Stromal cell of bone marrow (primary cell): Measurements from ENCODE around the gene DLEC1.

Source experiments
- DNase-seq: peaks from one replicate; pipeline ENCODE4 v3.0.0-alpha.2; 2012; ENCODE audit warnings: low read depth

DLEC1 gene

DNA sequence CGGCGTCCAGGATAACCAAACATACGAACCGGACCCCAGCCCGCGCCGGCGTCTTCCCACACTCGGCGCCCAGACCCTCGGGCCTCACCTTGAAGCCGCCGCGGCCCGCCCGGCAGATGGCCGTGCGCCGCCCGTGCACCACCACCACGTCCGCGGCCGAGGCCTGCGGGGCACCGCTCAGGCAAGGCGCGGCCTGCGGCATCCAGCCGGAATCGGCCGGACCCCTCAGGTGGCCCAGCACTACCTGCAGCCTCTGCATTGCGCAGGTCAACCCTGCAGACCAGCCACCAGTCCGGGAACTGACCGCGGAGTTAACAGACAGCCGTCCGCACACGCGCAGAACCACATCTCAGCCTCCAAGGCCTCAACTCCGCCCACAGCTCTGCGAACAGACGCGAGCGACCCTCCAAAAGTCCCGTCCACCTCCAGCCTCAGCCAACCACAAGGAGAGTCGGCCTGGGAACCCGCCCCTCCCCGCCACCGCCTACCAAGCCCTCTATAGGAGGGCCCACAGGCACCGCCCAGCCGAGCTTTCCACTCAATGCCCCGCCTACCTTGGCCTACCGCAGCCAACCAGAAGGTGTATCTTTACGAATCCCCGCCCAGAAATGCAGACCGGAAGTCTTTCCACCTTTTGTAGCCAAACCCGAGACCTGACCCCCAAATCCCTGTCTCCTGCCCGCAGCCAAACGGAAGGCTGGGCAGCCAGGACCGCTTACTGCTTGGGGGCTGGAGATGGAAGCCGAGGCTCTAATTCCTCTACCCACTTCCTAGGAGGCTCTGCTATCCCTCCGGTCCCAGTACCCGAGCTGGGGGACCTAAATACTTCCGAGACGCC is 98.0 kb downstream of the DLEC1 start, which contains the start of gene ACAA1:
Gene ACAA1 (minus strand): TSS at position 351 of the 838 bp plus-strand sequence. CDS start 92 bp downstream, at position 259.
- DNase-seq = peak; percentile 99

DNA sequence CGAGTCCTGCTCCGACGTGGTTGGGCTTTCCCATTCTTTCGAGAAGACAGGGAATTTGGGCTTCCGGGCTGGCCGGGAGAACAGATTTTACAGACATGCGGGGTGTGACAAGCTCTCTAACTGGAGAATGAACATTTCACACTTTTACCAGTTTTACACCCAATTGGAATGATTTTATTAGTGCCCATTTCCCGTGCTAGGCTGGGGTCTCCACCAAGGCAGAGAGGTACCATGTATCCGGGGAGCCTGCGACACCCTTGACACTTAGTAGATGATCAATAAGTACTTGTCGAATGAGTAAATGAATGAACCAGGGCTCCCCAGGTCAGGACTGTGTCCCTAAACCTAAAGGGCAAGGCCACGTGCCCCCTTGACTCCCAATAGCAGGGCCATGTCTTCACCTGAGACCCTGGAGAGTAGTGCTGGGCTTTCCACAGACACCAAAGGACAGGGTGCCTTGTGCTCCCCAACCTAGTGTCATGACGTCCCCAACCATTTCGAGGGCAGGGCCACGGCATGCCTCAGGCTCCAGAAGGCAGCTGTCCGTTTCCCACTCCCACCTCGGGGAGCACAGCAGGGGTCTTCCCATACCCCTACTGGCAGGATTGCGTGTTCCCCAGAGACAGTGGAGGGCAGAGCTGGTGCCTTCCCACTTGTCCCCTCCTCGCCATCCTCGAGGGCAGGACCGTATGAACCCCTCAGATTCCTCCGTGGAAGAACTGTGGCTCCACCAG is 98.8 kb downstream of the DLEC1 start:
- no peak for DNase-seq

DNA sequence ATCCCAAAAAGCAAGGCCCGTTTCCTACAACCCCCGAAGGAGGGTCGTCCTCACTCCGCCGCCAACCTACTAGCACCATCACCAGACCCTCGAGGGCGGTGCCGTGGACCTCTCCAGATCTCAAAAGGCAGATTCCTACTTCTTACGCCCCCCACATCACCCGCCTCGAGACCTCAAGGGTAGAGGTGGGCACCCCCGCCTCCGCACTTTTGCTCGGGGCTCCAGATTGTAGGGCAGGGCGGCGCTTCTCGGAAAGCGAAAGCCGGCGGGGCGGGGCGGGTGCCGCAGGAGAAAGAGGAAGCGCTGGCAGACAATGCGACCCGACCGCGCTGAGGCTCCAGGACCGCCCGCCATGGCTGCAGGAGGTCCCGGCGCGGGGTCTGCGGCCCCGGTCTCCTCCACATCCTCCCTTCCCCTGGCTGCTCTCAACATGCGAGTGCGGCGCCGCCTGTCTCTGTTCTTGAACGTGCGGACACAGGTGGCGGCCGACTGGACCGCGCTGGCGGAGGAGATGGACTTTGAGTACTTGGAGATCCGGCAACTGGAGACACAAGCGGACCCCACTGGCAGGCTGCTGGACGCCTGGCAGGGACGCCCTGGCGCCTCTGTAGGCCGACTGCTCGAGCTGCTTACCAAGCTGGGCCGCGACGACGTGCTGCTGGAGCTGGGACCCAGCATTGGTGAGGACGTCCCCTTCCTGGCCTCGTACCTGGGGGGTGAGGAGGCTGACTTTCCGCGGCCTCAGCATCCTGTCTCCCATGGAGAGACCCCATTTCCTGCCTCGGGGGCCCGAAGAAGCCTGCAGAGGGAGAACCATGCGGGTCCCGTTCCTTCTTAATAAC is 99.6 kb downstream of the DLEC1 start, which contains the start of gene MYD88:
Gene MYD88 (plus strand): TSS at position 313 of the 842 bp plus-strand sequence. CDS start 40 bp downstream, at position 353.
- peak; percentile 29 for DNase-seq

DNA sequence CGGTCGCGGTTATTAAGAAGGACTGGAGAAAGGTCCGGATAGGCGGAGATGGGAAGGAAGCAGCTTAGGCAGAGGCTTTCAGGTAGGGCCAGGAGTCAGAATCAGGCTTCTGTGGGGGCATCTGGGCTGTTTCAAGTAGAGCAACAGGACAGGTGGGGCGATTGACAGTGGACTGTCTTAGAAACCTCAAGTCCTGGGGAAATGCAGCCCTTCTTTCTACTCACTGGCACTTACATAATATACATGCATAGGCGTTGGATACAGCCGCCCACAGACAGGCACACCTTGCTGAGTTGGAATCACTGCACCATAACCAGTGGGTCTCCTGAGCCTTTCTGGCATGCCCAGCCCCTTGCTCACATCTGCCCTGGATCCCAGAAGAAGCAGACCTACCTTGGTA is 100.2 kb downstream of the DLEC1 start:
- no peak for DNase-seq

DNA sequence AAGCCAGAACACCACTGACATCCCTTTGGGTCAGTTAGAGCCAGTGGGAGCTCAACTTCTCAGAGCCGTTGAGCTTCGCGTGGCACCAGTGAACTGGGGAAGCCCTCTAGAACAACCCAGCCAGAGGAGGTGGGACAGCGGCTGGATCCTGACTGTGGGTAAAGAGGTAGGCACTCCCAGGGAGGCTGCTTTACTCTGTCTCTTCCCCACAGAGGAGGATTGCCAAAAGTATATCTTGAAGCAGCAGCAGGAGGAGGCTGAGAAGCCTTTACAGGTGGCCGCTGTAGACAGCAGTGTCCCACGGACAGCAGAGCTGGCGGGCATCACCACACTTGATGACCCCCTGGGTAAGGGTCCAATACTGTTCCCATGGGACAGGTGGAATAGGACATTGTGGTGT is 100.6 kb downstream of the DLEC1 start:
- DNase-seq = no peak

DNA sequence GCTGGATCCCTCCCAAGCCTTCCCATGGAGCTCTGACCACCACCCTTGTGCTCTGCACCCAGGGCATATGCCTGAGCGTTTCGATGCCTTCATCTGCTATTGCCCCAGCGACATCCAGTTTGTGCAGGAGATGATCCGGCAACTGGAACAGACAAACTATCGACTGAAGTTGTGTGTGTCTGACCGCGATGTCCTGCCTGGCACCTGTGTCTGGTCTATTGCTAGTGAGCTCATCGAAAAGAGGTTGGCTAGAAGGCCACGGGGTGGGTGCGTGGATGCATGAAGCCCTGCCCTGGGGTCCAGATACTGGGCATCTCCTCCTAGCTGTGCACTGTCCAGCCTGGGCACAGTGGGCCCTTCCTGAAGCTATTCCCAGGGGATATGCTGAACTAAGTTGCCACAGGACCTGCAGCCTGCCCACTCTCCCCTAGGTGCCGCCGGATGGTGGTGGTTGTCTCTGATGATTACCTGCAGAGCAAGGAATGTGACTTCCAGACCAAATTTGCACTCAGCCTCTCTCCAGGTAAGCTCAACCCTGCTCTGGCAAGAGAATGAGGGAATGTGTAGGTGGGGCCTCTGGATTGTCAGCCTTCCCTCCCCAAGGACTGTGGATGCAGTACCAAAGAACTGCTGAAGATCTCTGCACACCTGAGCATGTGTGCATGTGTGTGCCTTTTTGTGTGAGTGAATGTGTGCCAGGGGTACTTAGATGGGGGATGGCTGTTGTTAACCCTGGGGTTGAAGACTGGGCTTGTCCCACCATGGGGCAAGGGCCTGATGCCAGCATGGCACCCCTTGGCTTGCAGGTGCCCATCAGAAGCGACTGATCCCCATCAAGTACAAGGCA is 101.5 kb downstream of the DLEC1 start:
- no peak for DNase-seq

DNA sequence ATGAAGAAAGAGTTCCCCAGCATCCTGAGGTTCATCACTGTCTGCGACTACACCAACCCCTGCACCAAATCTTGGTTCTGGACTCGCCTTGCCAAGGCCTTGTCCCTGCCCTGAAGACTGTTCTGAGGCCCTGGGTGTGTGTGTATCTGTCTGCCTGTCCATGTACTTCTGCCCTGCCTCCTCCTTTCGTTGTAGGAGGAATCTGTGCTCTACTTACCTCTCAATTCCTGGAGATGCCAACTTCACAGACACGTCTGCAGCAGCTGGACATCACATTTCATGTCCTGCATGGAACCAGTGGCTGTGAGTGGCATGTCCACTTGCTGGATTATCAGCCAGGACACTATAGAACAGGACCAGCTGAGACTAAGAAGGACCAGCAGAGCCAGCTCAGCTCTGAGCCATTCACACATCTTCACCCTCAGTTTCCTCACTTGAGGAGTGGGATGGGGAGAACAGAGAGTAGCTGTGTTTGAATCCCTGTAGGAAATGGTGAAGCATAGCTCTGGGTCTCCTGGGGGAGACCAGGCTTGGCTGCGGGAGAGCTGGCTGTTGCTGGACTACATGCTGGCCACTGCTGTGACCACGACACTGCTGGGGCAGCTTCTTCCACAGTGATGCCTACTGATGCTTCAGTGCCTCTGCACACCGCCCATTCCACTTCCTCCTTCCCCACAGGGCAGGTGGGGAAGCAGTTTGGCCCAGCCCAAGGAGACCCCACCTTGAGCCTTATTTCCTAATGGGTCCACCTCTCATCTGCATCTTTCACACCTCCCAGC is 102.4 kb downstream of the DLEC1 start:
- DNase-seq = no peak

DNA sequence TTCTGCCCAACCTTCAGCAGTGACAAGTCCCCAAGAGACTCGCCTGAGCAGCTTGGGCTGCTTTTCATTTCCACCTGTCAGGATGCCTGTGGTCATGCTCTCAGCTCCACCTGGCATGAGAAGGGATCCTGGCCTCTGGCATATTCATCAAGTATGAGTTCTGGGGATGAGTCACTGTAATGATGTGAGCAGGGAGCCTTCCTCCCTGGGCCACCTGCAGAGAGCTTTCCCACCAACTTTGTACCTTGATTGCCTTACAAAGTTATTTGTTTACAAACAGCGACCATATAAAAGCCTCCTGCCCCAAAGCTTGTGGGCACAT is 102.9 kb downstream of the DLEC1 start:
- DNase-seq = no peak

DNA sequence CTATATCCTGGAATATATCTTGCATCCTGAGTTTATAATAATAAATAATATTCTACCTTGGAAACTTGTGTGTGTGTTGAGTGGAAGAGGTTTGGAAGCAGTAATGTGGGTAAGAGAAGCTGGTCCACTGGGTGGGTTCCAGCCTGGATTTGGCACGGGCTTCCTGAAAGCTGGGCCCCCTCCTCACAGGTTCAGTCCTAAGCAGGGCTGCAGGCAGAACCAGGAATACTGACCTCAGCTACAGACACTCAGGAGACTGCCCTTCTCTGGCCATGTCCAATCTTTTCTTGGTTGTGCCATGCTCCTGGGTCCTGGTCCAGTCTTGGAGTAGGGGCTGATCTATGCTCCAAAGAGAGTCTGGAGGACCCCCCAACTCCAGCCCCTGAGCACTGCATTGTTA is 104.0 kb downstream of the DLEC1 start:
- no peak for DNase-seq

DNA sequence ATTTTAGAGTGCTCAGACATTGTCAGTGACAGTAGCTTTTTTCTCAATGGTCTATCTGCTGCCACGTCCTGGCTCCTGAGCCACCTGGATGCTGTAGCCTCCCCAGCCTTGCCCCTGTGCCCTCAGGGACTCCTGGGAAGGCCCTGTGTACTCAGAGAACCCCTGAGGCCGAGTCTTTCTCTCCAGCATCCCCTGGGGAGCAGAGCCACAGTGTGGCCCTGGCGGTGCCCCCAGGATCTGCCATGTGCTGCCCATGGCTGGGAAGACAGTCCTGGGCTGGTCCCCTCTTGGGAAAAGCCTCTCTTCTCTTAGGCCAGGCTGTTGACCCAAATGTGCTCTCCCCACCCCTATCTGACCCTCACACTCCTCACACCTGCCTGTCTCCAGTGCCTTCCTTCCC is 104.5 kb downstream of the DLEC1 start:
- no peak for DNase-seq

DNA sequence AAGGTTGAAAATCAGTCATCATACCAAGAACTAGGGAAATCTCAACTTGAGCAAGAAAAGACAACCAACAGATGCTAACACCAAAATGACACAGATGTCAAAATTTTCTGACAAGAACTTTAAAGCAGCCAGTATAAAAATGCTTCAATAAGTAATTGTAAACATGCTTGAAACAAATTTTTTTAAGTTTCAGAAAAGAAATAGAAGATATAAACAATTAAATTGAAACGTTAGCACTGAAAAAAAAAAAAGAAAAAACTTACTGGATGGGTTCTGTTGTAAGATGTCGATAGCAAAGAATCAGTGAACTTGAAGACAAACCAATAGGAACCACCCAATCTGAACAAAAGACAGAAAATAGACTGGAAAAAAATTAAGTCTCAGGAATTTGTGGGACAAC is 107.5 kb downstream of the DLEC1 start:
- no peak for DNase-seq

DNA sequence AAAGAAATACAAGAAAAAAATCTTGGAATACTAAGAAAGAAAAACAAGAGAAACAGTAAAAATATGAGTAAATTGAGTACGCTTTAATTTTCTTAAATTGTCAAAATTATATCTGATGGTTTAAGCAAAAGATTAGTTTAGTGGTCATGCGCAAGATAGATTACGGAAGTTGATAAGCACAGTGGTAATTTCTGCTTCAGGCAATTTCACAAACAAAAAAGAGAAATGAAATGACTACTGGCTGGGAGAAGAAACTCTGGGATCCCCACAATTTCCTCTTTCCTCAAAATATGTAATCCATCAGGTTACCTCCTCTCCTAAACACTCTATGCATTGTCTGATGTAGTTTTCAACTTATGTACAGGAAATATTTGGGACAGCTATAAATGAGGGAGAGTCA is 108.4 kb downstream of the DLEC1 start:
- no peak for DNase-seq

DNA sequence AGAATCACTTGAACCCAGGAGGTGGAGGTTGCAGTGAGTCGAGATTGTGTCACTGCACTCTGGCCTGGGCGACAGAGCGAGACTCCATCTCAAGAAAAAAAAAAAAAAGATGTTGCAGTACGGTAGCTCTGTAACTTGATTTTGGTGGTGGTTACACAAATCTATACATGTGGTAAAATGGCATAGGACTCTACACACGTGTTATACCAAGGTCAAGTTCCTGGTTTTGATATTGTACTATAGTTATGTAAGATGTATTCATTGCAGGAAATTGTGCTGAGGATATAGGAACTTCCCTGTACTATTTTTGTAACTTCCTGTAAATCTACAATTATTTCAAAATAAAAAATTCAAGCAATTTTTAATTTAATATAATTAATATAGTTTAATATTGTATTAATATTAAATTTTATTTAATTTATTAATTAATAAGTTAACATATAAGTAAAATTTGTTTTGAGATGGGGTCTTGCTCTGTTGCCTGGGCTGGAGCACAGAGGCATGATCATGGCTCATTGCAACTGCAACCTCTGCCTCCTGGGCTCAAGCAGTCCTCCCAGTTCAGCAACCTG is 109.4 kb downstream of the DLEC1 start:
- no peak for DNase-seq

DNA sequence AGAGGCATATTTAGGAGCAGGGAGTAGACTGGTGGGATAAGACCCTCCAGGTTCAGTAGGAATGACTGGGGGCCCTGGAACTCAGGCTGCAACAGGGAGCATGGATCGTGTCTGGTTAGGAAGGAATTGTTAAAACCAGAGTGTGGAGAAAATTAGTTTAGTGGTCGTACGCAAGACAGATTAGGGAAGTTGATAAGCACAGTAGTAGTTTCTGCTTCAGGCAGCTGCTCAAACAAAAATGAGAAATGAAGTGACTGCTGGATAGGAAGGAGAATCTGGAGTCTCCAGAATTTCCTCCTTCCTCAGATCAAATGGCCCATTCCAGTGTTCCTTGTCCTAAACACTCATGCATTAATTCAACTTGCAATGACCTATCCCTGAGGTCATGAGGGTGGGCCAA is 110.7 kb downstream of the DLEC1 start:
- DNase-seq = no peak

DNA sequence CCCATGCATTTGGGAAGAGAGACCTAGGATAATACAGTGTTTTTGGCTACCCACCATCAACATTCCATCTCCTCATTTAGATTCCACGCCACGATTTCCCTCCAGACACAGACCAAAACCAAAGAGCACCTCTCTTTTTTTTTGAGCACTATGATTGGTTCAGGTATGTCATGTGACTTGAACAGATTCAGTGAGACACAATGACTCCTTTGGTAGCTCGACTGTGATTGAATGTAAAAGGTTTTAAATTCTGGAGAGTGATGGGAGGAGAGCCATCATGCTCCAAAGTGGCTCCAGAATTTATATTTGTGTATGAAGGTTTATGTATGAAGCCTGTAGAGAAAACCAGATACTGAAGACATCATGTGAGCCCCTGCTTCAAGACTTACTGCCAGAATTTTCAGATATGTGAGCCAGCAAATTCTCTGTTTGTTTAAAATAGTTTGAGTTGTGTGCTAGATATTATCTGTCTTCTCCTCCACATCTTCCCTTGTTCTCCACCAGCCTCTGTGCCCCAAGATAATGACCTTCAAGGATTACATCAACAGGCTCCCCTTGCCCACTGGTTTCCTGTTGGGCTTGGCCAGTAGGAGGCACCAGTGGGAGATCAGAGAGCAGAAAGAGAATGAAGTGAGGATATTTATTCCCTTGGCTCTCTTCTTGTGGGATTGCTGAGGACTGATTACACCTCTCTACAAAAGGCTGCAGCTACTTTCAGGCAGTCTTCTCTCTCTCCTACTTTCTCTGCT is 111.9 kb downstream of the DLEC1 start:
- DNase-seq = no peak

DNA sequence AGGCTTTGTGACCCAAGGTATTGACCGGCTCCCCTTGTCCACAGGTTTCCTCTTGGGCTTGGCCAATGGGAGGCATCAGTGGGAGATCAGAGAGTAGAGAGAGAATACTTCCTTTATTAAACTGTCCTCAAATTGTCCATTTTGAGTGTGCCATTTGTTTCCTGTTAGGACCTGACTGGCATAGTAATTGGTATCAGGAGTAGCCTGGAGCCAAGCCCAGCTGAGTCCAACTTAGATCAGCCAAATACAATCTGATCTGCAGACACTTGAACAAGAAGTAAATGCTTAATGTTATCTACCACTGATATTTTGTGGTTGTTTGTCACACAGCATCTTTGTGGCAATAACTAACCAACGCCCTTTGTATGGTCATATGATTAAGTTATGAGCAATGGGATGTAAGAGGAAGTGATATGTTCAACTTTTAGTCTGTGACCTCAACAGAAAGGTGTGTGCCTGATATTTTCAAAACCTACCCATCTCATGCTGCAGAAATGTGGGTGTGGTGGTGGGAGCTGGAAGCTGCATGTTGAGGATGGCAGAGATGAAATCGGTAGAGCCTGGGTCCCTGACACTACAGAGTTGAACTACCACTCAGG is 112.8 kb downstream of the DLEC1 start:
- DNase-seq = no peak

DNA sequence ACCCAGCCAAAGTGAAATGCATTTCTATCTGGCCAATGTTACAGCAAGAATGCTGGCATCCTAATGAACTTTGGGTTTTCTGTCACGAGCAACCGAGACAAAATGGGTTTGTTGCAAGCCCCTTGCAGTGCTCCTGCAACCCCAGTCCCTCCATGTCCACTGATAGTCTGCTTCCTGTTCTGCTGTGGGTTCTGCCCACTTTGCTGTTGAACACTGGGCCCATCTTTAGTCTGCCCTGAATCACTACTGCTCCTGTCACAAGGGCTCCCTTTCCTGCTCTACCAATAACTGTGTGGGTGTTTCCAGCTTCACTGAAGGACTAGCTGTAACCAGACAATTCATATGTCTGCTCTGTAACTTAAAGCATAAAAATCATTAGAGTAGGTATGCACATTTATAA is 113.6 kb downstream of the DLEC1 start:
- DNase-seq = no peak

DNA sequence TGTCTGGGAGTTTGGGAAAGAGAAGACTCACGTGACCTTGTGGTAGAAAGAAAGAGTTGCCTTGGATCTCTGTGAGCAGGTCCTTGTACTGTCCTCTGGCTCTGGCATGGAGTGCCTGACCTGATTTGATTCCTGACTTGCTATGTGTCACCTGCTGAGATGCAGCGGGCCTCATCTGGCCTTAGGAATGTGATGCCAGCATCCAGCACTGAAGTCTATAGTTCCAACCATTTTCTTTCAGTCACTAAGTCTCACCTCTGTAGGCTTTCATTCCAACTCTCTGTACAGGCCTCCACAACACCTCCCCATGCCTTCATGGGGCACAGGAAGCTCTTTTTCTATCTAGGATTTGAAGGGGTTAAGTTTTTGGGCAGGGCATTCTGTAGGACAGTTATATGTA is 114.2 kb downstream of the DLEC1 start:
- DNase-seq = no peak

DNA sequence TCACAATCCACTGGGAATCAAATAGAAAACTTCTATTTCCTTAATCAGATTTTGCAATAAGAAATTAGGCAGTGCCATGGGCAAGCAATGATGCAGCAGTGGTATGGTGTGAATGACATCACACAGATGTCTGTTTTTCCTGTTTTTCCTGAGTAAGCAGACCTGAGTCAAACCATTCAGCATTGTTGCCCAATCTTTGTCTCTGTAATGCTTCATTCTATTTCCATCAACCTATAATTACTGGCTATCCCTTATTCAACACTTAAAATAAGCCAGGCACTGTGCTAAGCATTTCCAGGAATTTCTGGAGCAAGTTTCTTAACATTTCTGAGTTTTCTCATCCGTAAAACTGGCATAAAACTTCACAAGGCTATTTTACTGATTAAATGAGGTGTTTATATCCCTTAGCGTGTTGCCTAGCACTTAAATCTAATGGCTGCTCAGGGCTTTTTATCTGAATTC is 115.1 kb downstream of the DLEC1 start:
- peak; percentile 82 for DNase-seq
